GM20000 (cell line): ENCODE results near the gene CLDN20.

ENCODE experiments used
- DNase-seq: peaks from one replicate; pipeline ENCODE4 v3.0.0; 2012; ENCODE audit warnings: low spot score
- TF ChIP-seq, protein P1 (sequence below): IDR thresholded peaks from 2 replicates; pipeline ENCODE4 v1.5.1; 2012; ENCODE audit warnings: mild to moderate bottlenecking, control low read depth; ENCODE audit errors: extremely low read depth, missing control alignments

The CLDN20 gene

GRCh38 chr6:155292711-155293110 lies 28.9 kb downstream of the CLDN20 start:
- no peak for DNase-seq
- TF ChIP-seq, protein P1, sequence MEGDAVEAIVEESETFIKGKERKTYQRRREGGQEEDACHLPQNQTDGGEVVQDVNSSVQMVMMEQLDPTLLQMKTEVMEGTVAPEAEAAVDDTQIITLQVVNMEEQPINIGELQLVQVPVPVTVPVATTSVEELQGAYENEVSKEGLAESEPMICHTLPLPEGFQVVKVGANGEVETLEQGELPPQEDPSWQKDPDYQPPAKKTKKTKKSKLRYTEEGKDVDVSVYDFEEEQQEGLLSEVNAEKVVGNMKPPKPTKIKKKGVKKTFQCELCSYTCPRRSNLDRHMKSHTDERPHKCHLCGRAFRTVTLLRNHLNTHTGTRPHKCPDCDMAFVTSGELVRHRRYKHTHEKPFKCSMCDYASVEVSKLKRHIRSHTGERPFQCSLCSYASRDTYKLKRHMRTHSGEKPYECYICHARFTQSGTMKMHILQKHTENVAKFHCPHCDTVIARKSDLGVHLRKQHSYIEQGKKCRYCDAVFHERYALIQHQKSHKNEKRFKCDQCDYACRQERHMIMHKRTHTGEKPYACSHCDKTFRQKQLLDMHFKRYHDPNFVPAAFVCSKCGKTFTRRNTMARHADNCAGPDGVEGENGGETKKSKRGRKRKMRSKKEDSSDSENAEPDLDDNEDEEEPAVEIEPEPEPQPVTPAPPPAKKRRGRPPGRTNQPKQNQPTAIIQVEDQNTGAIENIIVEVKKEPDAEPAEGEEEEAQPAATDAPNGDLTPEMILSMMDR: no peak

GRCh38 chr6:155297669-155298068 lies 33.9 kb downstream of the CLDN20 start:
- TF ChIP-seq, protein P1: no peak
- no peak for DNase-seq

- TF ChIP-seq, protein P1: no peak
- no peak for DNase-seq
Observed at GRCh38 chr6:155301867-155302266, 38.1 kb downstream of the CLDN20 start.

DNA sequence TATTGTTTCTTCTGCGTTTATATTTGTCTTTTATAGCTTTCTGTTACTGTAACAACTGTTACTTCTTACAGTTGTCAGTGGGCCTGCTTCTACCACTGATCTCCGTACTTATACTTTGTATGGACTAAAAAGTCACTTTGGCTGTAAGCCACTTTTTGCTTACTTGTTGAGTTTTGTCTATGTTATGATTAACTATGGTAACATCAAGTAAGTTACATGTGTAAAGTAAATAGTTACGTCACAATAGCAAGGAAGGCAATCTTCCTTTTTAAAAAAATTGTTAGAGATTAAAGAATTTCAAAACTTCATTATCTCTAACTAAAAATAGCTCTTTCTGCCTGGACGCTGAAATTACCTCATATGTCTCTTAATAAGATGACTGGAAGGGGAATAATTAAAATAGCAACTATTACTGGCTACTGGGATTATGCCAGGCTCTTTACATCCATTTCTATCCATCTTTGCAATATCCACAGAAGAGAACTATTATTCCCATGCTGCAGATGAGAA lies 39.6 kb downstream of the CLDN20 start:
- TF ChIP-seq, protein P1: no peak

GRCh38 chr6:155306958-155307357 lies 43.1 kb downstream of the CLDN20 start:
- TF ChIP-seq, protein P1: no peak
- DNase-seq: no peak

More for the DNA sequence above, 39.6 kb downstream of the CLDN20 start:
- DNase-seq: no peak

DNA sequence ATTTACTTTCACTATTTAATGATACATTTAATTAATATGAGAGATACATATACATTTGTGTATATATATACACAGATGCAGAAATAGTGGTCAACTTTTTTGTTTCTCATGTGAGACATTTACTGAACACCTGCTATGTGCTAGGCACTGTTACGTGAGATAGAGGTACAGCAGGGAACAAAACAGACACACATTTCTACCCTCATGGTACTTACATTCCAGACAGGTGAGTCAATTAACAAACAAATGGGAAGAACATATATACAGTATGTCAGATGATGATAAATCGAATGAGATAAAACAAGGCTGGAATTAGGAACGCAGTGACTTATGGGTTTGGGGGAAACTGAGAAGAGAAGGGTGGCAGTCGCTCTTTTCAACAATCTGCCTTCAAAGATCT lies 45.3 kb downstream of the CLDN20 start:
- TF ChIP-seq, protein P1: no peak
- no peak for DNase-seq

- TF ChIP-seq, protein P1: no peak
- no peak for DNase-seq
Observed at GRCh38 chr6:155310596-155310995, 46.8 kb downstream of the CLDN20 start.
